Cerebellar cortex (tissue), 1 donor: ENCODE results near the gene CAPRIN1.
"Not testable (repeated sequence)": the region's sequence is repeated elsewhere in the genome, so short reads cannot be mapped to it uniquely, and the experiment has no call there.

ENCODE experiments used
- DNase-seq: peaks from one replicate; pipeline ENCODE4 v3.0.0-alpha.2; 2015; ENCODE audit warnings: low spot score

CAPRIN1 gene

DNA sequence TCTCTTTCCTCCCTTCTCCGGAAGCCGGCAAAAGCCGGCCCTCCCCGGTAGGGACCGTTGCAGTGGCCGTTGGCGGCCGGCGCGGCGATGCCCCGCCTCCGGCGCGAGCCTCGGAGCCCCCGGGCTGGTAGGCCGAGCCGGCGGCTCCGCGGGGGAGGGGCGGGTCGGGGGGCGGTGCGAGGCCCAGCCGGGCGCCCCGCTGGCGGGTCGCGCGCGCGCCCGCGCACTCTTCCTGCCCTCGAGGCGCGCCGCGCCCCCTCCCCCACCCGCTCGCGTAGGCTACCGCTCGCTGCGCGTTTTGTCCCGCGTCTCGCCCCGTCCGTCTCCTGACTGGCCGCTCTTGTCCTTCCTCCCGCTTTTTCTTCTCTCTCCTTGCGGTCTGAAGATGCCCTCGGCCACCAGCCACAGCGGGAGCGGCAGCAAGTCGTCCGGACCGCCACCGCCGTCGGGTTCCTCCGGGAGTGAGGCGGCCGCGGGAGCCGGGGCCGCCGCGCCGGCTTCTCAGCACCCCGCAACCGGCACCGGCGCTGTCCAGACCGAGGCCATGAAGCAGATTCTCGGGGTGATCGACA lies 591 bp downstream of the CAPRIN1 start:
- peak; percentile 74 for DNase-seq

DNA sequence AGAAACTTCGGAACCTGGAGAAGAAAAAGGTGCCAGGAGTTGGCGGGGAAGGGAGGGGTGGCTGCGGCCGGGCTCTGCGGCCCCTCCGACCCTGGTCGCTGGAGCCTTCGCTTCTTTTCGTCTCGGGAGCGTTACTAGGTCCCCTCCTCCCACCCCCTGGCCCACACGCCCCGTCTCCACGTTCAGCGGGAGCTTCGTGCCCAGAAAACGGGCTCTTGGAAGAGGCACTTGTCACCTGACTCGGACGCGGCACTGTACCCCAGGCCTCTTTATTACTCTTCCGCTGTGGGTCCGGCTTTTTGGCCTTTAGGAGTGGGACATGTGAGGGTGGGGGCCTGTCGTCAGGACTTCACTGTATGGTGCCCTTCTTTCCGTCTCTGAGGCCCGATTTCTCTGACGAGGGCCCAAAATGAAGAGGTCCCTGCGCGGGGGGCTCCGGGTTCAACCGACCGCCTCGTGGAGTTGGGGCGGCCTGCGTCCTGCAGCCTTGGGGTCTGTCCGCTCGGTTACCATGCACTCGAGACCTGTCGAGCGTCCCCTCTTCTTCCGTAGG lies 1.2 kb downstream of the CAPRIN1 start:
- DNase-seq = no peak

DNA sequence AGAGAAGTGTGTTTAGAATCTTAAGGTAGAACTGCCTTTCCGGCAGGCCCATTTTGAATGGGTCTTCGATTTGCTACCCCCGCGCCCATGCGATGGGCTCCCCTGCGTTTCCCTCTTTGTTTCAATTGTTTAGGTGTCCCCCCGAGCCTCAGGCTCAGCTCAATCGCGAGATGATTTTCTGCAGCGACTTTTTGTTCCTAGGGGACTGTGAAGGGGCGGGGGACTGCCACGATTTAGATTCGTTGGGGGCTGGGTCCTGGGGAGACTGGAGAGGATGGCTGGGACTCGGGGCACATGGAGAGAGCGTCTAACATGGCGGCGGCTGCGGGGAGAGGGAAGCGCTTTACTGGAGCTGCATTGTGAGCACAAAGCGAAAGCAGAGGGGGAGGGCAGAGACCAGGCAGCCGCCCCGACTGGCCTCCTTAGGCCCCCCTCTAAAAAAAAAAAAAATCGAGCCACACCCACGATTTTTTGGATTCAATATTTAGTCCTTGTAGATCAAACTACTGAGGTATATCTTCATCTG lies 1.7 kb downstream of the CAPRIN1 start:
- peak; percentile 52 for DNase-seq

DNA sequence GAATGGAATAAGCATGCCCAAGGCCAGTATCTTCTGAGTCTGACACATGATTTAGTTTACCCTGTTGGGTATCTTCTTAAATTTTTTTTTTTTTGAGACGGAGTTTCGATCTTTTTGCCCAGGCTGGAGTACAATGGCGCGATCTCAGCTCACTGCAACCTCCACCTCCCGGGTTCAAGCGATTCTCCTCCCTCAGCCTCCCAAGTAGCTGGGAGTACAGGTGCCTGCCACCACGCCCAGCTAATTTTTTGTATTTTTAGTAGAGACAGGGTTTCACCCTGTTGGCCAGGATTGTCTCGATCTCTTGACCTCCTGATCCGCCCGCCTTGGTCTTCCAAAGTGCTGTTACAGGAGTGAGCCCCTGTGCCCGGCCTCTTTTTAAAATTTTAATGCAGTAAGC lies 2.8 kb downstream of the CAPRIN1 start:
- not testable (repeated sequence) for DNase-seq

DNA sequence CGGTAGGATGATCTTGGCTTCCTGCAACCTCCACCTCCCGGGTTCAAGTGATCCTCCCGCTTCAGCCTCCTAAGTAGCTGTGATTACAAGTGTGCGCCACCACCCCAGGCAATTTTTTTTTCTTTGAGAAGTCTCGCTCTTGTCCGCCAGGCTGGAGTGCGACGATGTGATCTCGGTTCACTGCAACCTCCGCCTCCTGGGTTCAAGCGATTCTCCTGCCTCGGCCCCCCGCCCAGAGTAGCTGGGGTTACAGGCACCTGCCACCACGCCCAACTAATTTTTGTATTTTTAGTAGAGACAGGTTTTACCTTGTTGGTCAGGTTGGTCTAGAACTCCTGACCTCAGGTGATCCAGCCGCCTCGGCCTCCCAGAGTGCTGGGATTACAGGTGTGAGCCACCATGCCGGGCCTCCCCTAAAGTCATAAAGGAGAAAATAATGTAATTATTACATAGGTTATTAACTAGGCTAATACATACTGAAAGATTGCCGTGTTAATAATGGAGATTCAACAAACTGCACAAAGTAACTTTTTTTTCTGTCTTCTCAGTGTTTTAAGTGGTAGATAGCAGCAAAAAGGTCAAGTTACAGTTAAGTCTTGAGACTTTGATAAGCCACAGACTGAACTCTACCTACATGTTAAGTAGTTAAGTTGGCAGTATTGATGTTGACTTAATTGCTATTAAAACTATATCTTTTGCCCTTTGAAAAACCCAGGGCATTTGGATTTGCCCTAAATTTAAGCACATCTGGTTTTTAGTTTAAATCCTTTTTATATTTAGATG lies 3.9 kb downstream of the CAPRIN1 start:
- no peak for DNase-seq

DNA sequence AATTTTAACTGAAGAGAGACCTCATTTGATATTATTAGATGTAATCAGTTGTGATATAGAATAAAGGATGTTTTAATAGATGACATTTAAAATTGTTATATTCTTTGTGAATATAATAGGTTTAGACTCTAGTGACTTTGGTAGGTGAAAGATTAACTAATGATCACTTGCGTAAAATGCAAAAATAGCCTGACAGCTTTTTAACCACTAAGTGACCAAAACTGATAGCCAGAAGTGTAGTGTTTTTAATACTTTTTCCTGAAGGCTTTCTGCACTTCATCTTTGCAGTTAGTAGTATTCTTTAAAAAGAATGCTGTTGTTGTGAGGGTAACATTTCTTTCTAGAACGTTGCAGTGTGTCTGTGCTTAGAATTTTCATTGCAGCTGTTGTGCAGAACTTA lies 5.1 kb downstream of the CAPRIN1 start:
- DNase-seq = no peak

DNA sequence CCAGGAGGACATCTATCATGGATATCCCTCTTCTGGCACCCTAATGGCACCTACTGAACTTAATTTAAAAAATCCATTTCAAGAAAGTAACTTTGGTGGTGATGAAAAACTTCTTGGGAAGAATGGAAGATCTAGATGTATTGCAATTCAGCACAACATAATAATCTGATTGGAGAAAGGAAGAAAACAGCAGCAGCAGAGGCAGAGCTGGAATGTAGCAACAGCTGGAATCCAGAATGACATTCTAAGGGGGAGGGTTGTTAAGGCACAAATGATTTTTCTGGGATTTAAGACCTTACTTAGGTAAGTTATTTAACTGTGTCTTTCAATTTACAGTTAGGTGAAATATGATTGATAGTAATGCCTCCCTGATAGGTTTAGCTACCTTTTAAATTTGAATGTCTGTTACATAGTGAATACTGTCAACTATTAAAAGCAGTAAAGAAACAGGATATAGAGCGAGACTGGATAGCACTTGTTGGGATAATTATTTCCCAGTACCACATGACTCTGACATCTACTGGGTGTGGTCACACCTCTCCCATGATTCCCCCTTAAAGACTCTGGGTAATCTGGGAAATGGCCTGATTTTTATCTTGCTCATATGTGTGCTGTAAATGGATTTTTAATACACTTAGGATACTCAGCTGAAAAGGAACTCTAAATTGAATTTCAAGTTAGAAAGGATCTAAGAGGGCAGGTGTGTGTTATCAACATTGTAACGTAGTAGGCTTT lies 11.7 kb downstream of the CAPRIN1 start:
- no peak for DNase-seq

DNA sequence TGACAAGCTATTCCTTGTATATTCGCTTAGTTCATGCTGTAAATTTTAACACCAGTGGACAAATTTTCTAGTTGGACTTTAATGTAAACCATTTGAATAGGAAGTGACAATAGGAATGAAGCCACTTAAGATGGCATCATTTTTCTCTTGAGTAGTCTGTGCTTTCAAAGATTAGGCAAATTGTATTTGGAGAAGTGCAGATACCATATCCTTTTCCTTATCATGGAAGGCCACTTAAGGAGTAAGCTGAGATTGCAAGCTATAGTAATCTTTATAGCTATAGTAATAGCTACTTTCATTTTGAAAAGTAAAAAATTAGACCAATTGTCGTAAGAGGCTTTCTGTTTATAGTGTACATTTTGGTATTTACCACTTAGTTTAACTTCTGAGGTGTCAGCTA lies 12.8 kb downstream of the CAPRIN1 start:
- no peak for DNase-seq

DNA sequence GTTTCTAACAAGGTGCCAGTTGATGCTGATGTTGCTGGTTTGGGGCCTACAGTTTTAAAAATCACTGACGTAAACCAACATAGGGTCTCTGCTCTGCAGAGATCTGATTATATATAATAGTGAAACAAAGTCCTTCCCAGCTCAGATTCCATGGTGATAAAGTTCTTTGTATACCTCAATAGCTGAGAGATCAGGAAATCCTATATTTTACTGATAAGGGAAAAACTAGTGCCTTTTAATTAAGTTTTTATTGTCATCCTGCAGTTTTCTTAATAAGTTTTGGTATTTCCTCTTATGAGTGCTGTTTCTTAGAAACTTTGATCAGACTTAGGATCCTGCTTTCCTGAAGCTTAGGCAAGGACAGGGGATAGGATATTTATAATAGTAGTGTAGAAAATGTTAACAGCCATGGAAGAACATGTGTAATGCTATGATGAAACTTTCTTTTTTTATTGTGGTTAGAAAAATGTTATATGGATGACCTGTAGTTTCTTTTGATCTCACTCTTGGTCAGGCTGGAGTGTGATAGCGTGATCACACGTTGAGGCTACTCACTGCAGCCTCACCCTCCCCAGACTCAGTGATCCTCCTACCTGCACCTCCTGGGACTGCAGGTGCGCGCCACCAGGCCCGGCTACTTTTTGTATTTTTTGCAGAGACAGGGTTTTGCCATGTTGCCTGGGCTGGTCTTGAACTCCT lies 14.1 kb downstream of the CAPRIN1 start:
- DNase-seq = no peak

DNA sequence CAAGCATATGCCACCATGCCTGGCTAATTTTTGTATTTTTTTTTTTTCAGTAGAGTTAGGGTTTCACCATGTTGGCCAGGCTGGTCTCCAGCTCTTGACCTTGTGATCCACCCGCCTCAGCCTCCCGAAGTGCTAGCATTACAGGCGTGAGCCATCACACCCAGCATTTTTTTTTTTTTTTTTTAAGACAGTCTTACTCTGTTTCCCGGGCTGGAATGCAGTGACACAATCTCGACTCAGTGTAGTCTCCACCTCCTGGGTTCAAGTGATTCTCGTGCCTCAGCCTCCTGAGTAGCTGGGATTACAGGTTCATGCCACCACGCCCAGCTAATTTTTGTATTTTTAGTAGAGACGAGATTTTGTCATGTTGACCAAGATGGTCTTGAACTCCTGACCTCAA lies 15.2 kb downstream of the CAPRIN1 start:
- not testable (repeated sequence) for DNase-seq

DNA sequence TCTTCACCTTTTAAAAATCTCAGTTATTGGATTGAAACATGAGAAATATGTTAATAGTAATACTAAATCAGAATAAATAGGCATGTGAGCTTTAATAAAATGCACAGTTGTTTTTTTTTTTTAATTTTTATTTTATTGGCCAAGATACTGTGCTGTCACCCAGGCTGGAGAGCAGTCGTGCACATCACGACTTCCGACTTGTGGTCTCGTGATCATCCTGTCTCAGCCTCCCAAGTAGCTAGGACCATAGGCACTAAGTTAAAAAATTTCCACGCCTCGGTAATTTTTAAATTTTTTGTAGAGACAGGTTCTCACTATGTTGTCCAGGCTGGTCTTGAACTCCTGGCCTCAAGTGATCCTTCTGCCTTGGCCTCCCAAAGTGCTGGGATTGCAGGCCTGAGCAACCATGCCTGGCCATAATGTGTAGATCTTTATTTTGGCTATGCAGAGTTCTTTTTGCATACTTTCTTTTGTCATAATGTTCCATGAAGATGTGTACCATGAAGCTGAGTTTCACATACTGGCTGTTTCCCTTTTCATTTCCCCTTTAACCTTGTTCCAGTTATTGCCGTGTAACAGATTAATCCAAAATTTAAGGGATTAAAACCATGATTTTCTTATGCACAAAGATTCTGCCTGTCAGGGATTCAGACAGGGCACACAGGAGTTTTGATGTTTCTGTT lies 16.0 kb downstream of the CAPRIN1 start:
- DNase-seq = no peak

DNA sequence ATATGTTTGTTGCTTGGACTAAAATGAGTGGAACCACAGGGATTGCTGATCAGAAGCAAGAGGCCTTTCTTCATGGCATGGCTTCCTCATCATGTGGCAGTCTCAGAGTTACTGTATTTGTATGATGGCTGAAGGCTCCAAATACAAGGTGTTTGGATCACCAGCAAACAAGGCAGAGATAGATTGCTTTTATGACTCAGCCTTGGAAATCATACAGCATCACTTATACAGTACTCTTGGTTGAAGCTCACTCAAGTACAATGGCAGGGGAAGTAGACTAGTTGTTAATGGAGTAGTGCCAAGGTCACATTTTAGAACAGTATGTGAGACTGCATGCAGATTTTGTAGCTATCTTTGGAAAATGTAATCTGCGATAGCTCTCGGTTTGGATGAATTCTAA lies 16.6 kb downstream of the CAPRIN1 start:
- no peak for DNase-seq

DNA sequence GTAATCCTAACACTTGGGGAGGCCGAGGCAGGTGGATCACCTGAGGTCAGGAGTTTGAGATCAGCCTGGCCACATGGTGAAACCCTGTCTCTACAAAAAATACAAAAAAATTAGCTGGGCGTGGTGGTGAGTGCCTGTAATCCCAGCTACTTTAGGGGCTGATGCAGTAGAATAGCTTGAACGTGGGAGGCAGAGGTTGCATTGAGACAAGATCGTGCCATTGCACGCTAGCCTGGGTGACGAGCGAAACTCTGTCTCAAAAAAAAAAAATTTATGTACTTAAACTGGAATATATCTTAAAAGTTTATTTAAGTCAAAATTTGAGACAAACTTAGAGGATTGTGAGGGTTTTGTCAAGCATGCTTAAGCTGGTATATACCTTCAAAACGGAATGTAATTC lies 19.8 kb downstream of the CAPRIN1 start:
- not testable (repeated sequence) for DNase-seq

DNA sequence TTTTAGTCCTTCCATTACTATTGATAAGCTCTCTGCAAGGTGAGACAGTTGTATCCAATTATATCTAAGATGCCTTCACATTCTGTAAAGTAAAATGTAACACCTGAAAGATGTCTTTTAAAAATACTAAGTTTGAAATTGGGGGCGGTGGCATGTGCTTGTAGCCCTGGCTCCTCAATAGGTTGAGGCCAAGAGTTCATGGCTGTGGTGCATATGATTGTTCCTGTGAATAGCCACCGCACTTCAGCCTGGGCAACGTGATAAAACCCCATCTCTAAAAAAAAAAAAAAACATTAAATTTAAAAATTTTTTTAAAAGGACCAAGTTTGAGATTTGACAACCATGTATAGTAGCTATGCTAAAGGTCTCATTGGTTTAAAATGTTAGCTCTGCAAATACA lies 20.5 kb downstream of the CAPRIN1 start:
- no peak for DNase-seq

DNA sequence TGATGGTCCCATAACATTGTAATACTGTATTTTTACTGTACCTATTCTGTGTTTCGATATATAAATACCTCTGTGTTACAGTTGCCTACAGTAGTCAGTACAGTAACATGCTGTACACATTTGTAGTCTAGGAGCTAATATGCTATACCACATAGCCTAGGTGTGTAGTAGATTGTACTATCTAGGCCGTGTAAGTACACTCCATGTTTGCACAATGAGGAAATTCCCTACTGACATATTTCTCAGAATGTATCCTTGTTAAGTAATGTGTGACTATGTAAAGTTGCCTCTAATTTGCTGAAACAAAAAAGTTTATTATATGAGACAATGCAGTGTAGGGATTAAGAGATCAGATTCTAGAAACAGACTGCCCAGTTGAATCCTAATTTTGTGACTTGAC lies 21.3 kb downstream of the CAPRIN1 start:
- no peak for DNase-seq

DNA sequence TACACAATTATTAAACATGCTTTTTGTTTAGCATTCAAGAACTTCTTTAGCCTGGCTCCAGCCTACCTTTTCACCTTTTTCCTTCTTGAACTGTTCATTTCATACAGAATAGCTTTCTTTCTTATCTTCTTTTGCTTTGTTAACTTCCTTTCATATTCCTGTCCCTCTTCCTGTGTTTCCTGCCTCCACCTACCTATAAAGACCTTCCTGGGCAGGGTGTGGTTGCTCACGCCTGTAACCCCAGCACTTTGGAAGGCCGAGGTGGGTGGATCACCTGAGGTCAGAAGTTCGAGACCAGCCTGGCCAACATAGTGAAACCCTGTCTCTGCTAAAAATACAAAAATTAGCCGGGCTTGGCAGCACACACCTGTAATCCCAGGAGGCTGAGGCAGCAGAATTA lies 22.9 kb downstream of the CAPRIN1 start:
- DNase-seq = no peak

DNA sequence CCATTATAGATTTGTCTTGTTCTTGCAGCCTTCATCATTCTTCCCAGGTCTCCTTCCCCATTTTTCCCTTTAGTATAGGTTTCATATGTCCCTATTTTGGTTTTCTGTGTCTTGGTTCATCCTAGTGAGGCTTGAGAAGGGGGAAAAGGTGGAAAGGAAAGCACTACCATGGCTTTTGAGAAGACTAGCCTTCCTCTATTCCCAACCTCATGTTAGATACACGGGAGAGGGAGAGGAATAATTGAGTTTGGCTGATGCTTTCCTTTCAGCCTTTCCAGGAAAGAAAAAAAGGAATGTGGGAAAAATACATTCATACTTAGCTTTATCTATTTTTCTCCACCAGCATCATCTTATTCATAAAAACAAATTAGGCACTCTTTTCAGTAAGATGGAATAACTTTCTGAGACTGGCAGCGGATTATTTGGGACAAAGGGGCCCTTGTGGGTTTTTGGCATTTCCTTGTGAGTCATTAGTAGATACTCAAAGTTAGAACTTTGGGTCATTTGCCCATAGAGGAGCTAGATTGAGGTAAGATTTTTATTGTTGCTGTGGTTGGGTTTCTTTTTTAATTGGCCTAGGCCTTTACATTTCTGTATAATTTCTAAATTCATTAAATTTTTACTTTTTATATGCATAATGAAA lies 23.8 kb downstream of the CAPRIN1 start:
- no peak for DNase-seq

DNA sequence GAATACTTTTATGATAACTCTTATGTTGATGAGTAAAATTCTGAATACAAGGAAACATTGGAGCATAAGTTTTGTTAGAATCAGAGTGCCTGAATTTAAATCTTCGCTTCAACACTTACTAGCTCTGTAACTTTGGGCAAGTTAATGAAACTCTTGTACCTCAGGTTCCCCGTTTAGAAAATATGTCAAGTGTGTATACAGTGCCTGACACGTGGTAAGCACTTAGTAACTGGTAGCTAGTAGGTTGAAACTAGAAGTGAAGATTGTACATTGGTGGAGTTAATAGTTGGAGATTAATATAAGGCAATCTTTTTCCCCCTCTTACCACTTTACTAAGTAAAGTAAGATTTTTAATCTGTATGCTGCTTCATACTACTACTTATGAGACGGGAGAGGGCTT lies 29.1 kb downstream of the CAPRIN1 start:
- no peak for DNase-seq

DNA sequence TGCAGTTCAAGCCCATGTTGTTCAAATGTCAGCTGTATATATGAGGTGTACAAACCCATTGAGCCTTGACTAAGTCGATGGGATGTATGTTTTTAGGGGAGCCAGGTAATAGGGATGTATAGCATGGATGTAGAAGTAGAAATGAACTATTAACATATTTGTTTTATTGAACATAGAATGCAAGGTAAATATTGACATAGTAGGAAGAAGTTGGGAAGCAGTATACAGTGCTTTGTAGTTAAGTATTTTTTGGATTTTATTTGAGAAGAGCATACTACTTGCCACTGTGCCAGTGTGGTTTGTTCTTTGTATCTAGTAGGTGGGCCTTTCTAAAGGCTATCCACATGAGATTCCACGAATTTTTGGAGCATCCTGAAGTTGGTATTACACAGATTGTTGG lies 33.1 kb downstream of the CAPRIN1 start:
- DNase-seq = no peak

DNA sequence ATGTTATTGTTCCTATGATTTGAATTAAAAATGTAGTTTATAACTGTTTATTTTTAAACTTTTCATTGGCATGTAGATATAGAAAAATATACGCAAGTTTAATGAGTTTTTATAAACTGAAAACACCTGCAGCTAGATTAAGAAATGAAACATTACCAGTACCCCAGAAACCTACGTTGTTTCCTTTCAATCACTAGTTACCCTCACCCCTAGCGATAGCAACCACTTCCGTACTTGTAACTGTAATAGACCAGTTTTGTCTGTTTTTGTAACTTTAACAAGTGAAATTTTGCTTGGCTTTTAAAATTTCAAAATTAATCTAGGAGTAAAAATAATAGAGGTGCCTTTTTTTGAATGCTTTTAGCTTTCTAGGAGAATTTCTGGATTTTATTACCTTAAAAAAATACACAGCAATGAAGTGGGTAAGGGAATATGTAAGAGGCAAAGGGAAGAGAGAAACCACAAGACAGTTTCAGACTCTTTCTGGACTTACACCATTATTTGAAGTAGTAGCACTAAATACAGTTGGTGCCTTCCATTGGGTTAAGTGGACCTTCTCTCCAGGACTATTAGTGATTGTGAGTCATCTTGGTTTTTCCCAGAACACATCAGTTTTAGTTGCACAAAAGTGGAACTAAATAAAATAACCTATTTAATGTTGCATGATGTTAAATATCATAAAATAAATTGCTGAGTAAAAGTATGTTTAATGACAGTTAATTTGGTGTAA lies 35.2 kb downstream of the CAPRIN1 start:
- no peak for DNase-seq
